CD4-positive, alpha-beta T cell treated with Interleukin-6 for 4 hours (primary cell): Measurements from ENCODE around the gene ANO1.

Source experiments
- DNase-seq: peaks from one replicate; pipeline ENCODE4 v3.0.0-alpha.2; 2020; ENCODE audit warnings: mixed read lengths

The ANO1 gene

GRCh38 chr11:70073871-70074371 is 4.2 kb upstream of the ANO1 start:
- no peak for DNase-seq

- no peak for DNase-seq
These were observed 3.4 kb upstream of the ANO1 start for GRCh38 chr11:70074746-70075145.

GRCh38 chr11:70075836-70076235 is 2.3 kb upstream of the ANO1 start:
- no peak for DNase-seq

GRCh38 chr11:70076461-70076931 is 1.6 kb upstream of the ANO1 start:
- DNase-seq, result no peak

- DNase-seq, result no peak
These were observed 564 bp upstream of the ANO1 start for GRCh38 chr11:70077411-70078094.

GRCh38 chr11:70078781-70079616 is 882 bp downstream of the ANO1 start:
- no peak for DNase-seq

- DNase-seq, result no peak
These were observed 1.6 kb downstream of the ANO1 start for GRCh38 chr11:70079691-70080090.

GRCh38 chr11:70080763-70081162 is 2.6 kb downstream of the ANO1 start:
- DNase-seq, result no peak

- no peak for DNase-seq
These were observed 4.7 kb downstream of the ANO1 start for GRCh38 chr11:70082829-70083228.

GRCh38 chr11:70084046-70084984 is 6.2 kb downstream of the ANO1 start:
- DNase-seq, result no peak

- no peak for DNase-seq
These were observed 8.0 kb downstream of the ANO1 start for GRCh38 chr11:70085815-70086769.

GRCh38 chr11:70087446-70088167 is 9.5 kb downstream of the ANO1 start:
- DNase-seq, result no peak

GRCh38 chr11:70088735-70089250 is 10.7 kb downstream of the ANO1 start:
- DNase-seq, result no peak

- no peak for DNase-seq
These were observed 11.5 kb downstream of the ANO1 start for GRCh38 chr11:70089631-70090030.

- no peak for DNase-seq
These were observed 12.9 kb downstream of the ANO1 start for GRCh38 chr11:70090961-70091381.

GRCh38 chr11:70091638-70092037 is 13.5 kb downstream of the ANO1 start:
- DNase-seq, result no peak

GRCh38 chr11:70092959-70093715 is 15.0 kb downstream of the ANO1 start:
- no peak for DNase-seq

- no peak for DNase-seq
These were observed 17.6 kb downstream of the ANO1 start for GRCh38 chr11:70095541-70096252.
